Bronchial epithelial cell (primary cell): ENCODE data around the gene TANC1. TPM values are rescaled to one million over a fixed set of nuclear protein-coding genes. Genes with fewer than 3 reads are reported as not detected.

Experiments used
- DNase-seq: peaks from one replicate; pipeline ENCODE4 v3.0.0-alpha.2; 2010; ENCODE audit warnings: low read depth
- FAIRE-seq: peaks from 2 replicates; lab custom pipeline; 2011; peaks lifted over from hg19 to GRCh38; lab: Jason Lieb, UNC
- H3K27me3 ChIP-seq: 2 replicates; pipeline ENCODE4 v1.5.1; 2011; ENCODE audit warnings: low read length; ENCODE audit not compliant: control insufficient read depth, insufficient read depth
- H3K36me3 ChIP-seq: 2 replicates; pipeline ENCODE4 v1.5.1; 2011; ENCODE audit warnings: low read length; ENCODE audit not compliant: control insufficient read depth, insufficient read depth
- H3K4me3 ChIP-seq: 2 replicates; pipeline ENCODE4 v1.5.1; 2011; ENCODE audit warnings: mild to moderate bottlenecking, low read depth, low read length, control low read depth
- CTCF ChIP-seq: IDR thresholded peaks from 2 replicates; pipeline ENCODE4 v1.5.1; 2011; ENCODE audit warnings: mild to moderate bottlenecking, moderate library complexity, low read length, control low read depth, inconsistent platforms; ENCODE audit not compliant: insufficient read depth, severe bottlenecking
- total RNA-seq: library from RNA; depleted of rRNA; stranded (reverse); fragments of >200 nt; gene quantifications from 2 replicates; pipeline ENCODE4 v1.2.1, GENCODE V29; 2014

The TANC1 gene
- total RNA-seq, 1 donor from 2014 or later = 29.5 TPM

GRCh38 chr2:158963071-158963470 is 5.4 kb upstream of the TANC1 start:
- Histone ChIP-seq H3K4me3 (no peak overlapping the region), H3K36me3 (no peaks in the 10 kb centered on the region), H3K27me3 (no peaks in the 10 kb centered on the region)
- no peak for FAIRE-seq
- no peak for TF ChIP-seq CTCF
- no peak for DNase-seq

- FAIRE-seq = no peak
- Histone ChIP-seq H3K4me3 (no peak overlapping the region), H3K36me3 (no peaks in the 10 kb centered on the region), H3K27me3 (no peaks in the 10 kb centered on the region)
- no peak for DNase-seq
- TF ChIP-seq CTCF = no peak
Observed at GRCh38 chr2:158965107-158965506, 3.3 kb upstream of the TANC1 start.

- DNase-seq = no peak
- H3K36me3 ChIP-seq = no peaks in the 10 kb centered on the region
- no peak for TF ChIP-seq CTCF
- H3K4me3 ChIP-seq = no peak overlapping the region
- no peak for FAIRE-seq
- no peaks in the 10 kb centered on the region for H3K27me3 ChIP-seq
Observed at GRCh38 chr2:158965641-158966040, 2.8 kb upstream of the TANC1 start.

- FAIRE-seq = no peak
- Histone ChIP-seq H3K27me3 (no peaks in the 10 kb centered on the region), H3K4me3 (no peak overlapping the region), H3K36me3 (no peaks in the 10 kb centered on the region)
- no peak for DNase-seq
- no peak for TF ChIP-seq CTCF
Observed at GRCh38 chr2:158966312-158966711, 2.1 kb upstream of the TANC1 start.

GRCh38 chr2:158967114-158967730 is 1.2 kb upstream of the TANC1 start:
- Histone ChIP-seq H3K36me3 (no peaks in the 10 kb centered on the region), H3K27me3 (no peaks in the 10 kb centered on the region), H3K4me3 (no peak overlapping the region)
- FAIRE-seq (no peak), DNase-seq (no peak)
- TF ChIP-seq CTCF = no peak
